NCI-H2196 treated with DMSO at 0.1 percent for 48 hours (cell line): ENCODE measurements around the gene ARAF.
A peak's percentile ranks its signal among the peaks of the same experiment; 100 is the strongest.

Source experiments
- DNase-seq: peaks from one replicate; lab custom pipeline; 2025; ENCODE audit not compliant: unreplicated experiment; lab: John Stamatoyannopoulos, UW

The ARAF gene

DNA sequence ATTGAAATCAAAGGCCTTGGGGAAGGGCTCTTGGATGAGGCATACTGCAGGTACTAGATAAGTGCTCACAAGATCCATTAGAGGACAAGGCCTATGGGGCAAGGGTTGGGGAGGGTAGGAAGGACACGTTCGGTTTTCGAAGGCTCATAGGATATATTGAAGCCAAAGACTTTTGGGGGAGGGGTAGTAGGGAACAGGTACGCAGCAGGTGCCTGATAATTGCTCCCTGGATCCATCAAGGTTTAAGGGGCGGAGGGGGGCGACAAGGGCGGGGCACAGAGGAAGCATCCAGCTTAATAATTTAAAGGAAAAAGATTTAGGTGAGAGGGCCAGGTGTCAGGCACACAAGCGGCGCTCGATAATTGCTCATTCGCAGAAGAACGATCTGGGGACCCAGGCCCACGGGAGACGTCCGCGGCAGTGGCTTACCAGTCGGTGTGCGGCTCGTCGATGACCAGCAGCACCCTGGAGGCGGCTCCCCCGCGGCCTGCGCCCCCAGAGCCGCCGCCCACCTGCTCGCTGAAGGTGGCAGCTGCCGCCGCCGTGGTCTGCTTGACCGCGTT lies 58.0 kb downstream of the ARAF start:
- no peak for DNase-seq

DNA sequence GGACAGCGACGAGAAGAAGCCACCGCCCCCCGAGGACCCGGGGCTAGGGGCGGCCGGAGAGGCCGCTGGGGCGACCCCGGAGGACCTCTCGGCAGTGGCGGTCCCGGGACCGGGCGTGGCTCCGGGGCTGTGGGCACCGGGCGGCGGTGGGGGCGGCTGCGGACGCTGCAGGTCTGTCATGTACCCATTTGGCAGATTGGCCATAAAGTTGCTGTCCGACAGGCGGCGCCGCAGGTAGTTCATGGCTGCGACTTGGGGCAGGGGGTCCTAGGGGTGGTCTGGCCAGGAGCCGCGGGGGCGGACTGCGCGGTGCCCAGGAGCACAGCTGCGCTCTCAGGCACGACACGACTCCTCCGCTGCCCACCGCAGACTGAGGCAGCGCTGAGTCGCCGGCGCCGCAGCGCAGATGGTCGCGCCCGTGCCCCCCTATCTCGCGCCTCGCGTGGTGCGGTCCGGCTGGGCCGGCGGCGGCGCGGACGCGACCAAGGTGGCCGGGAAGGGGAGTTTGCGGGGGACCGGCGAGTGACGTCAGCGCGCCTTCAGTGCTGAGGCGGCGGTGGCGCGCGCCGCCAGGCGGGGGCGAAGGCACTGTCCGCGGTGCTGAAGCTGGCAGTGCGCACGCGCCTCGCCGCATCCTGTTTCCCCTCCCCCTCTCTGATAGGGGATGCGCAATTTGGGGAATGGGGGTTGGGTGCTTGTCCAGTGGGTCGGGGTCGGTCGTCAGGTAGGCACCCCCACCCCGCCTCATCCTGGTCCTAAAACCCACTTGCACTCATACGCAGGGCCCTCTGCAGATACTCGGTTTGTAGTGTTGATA lies 58.7 kb downstream of the ARAF start, which contains the start of gene SYN1:
TSS of gene SYN1 (minus strand) at position 372 of the 817 bp plus-strand sequence. CDS start at position 243, 129 bp downstream.
- DNase-seq = peak; percentile 38

DNA sequence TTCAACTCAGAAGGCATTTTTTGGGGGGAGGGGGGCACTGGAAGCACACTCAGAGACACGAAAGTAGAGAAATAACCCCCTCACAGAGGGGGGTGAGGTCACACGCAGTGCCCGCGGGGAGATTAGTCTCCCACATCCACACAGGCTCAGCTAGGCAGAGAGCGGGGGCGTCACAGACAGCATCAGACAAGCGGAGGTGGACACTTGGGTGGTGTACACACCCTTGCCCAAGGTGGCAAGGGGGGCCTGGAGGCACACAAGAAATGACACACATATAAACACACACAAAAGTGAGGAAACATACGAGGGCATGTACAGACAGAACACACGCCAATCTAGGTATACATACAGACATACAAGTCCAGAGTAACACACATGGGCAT lies 59.3 kb downstream of the ARAF start:
- DNase-seq = no peak
